DMS 273 treated with DMSO at 0.1 percent for 48 hours (cell line): ENCODE measurements around the gene ASXL3.

Experiments used
- DNase-seq: peaks from one replicate; lab custom pipeline; 2025; lab: John Stamatoyannopoulos, UW

The ASXL3 gene

GRCh38 chr18:33720133-33720532 is 142.1 kb downstream of the ASXL3 start:
- DNase-seq = no peak

GRCh38 chr18:33729556-33729955 is 151.5 kb downstream of the ASXL3 start:
- DNase-seq = no peak

GRCh38 chr18:33733376-33733775 is 155.4 kb downstream of the ASXL3 start:
- DNase-seq = no peak

- no peak for DNase-seq
Observed at GRCh38 chr18:33735428-33735827, 157.4 kb downstream of the ASXL3 start.

- DNase-seq = no peak
Observed at GRCh38 chr18:33741760-33742159, 163.7 kb downstream of the ASXL3 start.

GRCh38 chr18:33744032-33744697 is 166.1 kb downstream of the ASXL3 start:
- no peak for DNase-seq

GRCh38 chr18:33745151-33745795 is 167.3 kb downstream of the ASXL3 start:
- no peak for DNase-seq

GRCh38 chr18:33745871-33746545 is 168.0 kb downstream of the ASXL3 start:
- DNase-seq = no peak

GRCh38 chr18:33749834-33750233 is 171.8 kb downstream of the ASXL3 start:
- DNase-seq = no peak

GRCh38 chr18:33750366-33750765 is 172.3 kb downstream of the ASXL3 start:
- no peak for DNase-seq

GRCh38 chr18:33751613-33752221 is 173.7 kb downstream of the ASXL3 start:
- no peak for DNase-seq

- no peak for DNase-seq
Observed at GRCh38 chr18:33755391-33755790, 177.4 kb downstream of the ASXL3 start.

- DNase-seq = peak; percentile 50
Observed at GRCh38 chr18:33755931-33756560, 178.0 kb downstream of the ASXL3 start.

GRCh38 chr18:33757037-33757436 is 179.0 kb downstream of the ASXL3 start:
- DNase-seq = peak; percentile 79

- peak; percentile 6 for DNase-seq
Observed at GRCh38 chr18:33761363-33761762, 183.3 kb downstream of the ASXL3 start.

GRCh38 chr18:33781429-33781828 is 203.4 kb downstream of the ASXL3 start:
- DNase-seq = no peak
